ENCODE results near the gene OR6K3.

OR6K3 gene

GRCh38 chr1:158681606-158682005, 38.9 kb downstream of the OR6K3 start:
- TF ChIP-seq TAF1 (IDR thresholded peaks at IDR 0.05; ENCODE audit: borderline replicate concordance, insufficient read depth, low read length) (no peak), POLR2AphosphoS5 (IDR thresholded peaks at IDR 0.05; ENCODE audit: low read depth, low read length) (no peak), SIN3A (IDR thresholded peaks at IDR 0.05; ENCODE audit: borderline replicate concordance, insufficient read depth, low read length) (no peak), FOXP2 (optimal IDR thresholded peaks at IDR 0.05; ENCODE audit: borderline replicate concordance, extremely low read depth, extremely low read length, insufficient read depth) (no peak)
- TF ChIP-seq, protein P1, sequence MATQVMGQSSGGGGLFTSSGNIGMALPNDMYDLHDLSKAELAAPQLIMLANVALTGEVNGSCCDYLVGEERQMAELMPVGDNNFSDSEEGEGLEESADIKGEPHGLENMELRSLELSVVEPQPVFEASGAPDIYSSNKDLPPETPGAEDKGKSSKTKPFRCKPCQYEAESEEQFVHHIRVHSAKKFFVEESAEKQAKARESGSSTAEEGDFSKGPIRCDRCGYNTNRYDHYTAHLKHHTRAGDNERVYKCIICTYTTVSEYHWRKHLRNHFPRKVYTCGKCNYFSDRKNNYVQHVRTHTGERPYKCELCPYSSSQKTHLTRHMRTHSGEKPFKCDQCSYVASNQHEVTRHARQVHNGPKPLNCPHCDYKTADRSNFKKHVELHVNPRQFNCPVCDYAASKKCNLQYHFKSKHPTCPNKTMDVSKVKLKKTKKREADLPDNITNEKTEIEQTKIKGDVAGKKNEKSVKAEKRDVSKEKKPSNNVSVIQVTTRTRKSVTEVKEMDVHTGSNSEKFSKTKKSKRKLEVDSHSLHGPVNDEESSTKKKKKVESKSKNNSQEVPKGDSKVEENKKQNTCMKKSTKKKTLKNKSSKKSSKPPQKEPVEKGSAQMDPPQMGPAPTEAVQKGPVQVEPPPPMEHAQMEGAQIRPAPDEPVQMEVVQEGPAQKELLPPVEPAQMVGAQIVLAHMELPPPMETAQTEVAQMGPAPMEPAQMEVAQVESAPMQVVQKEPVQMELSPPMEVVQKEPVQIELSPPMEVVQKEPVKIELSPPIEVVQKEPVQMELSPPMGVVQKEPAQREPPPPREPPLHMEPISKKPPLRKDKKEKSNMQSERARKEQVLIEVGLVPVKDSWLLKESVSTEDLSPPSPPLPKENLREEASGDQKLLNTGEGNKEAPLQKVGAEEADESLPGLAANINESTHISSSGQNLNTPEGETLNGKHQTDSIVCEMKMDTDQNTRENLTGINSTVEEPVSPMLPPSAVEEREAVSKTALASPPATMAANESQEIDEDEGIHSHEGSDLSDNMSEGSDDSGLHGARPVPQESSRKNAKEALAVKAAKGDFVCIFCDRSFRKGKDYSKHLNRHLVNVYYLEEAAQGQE (IDR thresholded peaks at IDR 0.05; ENCODE audit: insufficient read depth in 1 of 2, low read depth in 2 of 2, low read length in 2 of 2), result no peak

DNA sequence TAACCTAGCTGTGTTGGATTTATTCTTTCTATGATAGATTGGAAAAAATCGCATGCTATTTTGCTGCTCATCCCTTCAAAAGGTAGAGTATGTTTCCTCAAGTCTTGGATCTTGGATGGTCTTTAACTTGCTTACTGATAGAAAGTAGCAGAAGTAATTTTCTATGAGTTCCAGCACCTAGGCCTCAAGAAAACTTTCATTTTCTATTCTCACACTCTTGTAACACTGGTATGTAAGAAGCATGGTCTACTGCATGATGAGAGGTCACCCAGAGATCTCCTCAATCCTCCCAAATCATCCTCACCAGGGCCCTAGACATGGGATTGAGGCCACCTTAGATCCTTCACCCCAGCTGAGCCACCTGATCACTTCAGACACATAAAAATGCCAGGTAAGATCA, 41.2 kb downstream of the OR6K3 start:
- TF ChIP-seq SIN3A (IDR thresholded peaks at IDR 0.05; ENCODE audit: borderline replicate concordance, insufficient read depth, low read length) (no peak), TAF1 (IDR thresholded peaks at IDR 0.05; ENCODE audit: borderline replicate concordance, insufficient read depth, low read length) (no peak), FOXP2 (optimal IDR thresholded peaks at IDR 0.05; ENCODE audit: borderline replicate concordance, extremely low read depth, extremely low read length, insufficient read depth) (no peak), POLR2AphosphoS5 (IDR thresholded peaks at IDR 0.05; ENCODE audit: low read depth, low read length) (no peak)
- TF ChIP-seq, protein P1 (IDR thresholded peaks at IDR 0.05; ENCODE audit: insufficient read depth in 1 of 2, low read depth in 2 of 2, low read length in 2 of 2), result no peak

GRCh38 chr1:158675563-158676323, 44.8 kb downstream of the OR6K3 start:
- no peak for TF ChIP-seq TAF1 (IDR thresholded peaks at IDR 0.05; ENCODE audit: borderline replicate concordance, insufficient read depth, low read length)
- TF ChIP-seq, protein P1 (IDR thresholded peaks at IDR 0.05; ENCODE audit: insufficient read depth in 1 of 2, low read depth in 2 of 2, low read length in 2 of 2), result no peak
- TF ChIP-seq POLR2AphosphoS5 (IDR thresholded peaks at IDR 0.05; ENCODE audit: low read depth, low read length), result no peak
- TF ChIP-seq FOXP2 (optimal IDR thresholded peaks at IDR 0.05; ENCODE audit: borderline replicate concordance, extremely low read depth, extremely low read length, insufficient read depth), result no peak
- no peak for TF ChIP-seq SIN3A (IDR thresholded peaks at IDR 0.05; ENCODE audit: borderline replicate concordance, insufficient read depth, low read length)

GRCh38 chr1:158674302-158674701, 46.2 kb downstream of the OR6K3 start:
- TF ChIP-seq SIN3A (IDR thresholded peaks at IDR 0.05; ENCODE audit: borderline replicate concordance, insufficient read depth, low read length) (no peak), FOXP2 (optimal IDR thresholded peaks at IDR 0.05; ENCODE audit: borderline replicate concordance, extremely low read depth, extremely low read length, insufficient read depth) (no peak), TAF1 (IDR thresholded peaks at IDR 0.05; ENCODE audit: borderline replicate concordance, insufficient read depth, low read length) (no peak), POLR2AphosphoS5 (IDR thresholded peaks at IDR 0.05; ENCODE audit: low read depth, low read length) (no peak)
- TF ChIP-seq, protein P1 (IDR thresholded peaks at IDR 0.05; ENCODE audit: insufficient read depth in 1 of 2, low read depth in 2 of 2, low read length in 2 of 2), result no peak
